Measurements from ENCODE around the gene HAUS3. TPM values are rescaled to one million over a fixed set of nuclear protein-coding genes. Genes with fewer than 3 reads are reported as not detected.
"Not testable (repeated sequence)": the region's sequence is repeated elsewhere in the genome, so short reads cannot be mapped to it uniquely, and the experiment has no call there.

Gene HAUS3
- total and polyA plus RNA-seq, 2 experiments from 2014 or later = 7.1 to 9.8 TPM

DNA sequence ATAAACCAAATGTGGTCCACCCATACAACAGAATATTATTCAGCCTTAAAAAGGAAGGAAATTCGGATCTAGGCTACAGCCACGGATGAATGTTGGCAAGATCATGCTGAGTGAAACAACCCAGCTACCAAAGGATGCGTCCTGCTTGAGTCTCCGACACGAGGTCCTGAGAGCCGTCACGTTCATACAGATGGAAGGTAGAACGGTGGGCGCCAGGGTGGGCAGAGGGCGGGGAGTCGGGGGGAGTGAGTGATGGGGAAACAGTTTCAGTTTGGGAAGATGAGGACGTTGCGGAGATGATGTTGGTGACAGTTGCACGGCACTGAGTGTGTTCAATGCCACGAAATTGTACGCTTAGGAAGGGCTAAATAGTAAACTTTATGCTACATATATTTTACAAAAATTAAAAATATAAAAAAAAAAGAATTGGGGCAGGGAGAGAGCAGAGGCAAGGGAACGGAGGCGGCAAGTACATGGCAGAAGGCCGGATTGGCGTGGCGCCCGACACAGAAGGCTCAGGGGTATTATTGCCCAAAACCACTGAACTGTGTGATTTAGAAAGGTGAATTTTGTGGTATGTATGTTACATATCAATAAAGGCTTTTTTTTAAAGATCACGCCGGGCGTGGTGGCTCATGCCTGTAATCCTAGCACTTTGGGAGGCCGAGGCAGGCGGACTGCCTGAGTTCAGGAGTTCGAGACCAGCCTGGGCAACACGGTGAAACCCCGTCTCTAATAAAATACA is 34.8 kb upstream of the HAUS3 start:
- no peaks in the 10 kb centered on the region for H3K9me3 ChIP-seq (ENCODE audit: low read depth)
- H3K4me3 ChIP-seq = no peak overlapping the region
- no peaks in the 10 kb centered on the region for H4K20me1 ChIP-seq (ENCODE audit: insufficient read depth, poor library complexity, severe bottlenecking)
- no peaks in the 10 kb centered on the region for H3K4me1 ChIP-seq (ENCODE audit: insufficient read depth)
- H3K9me2 ChIP-seq (replicated peaks; ENCODE audit: insufficient read depth) = no peaks in the 10 kb centered on the region
- H2AFZ ChIP-seq = no peak overlapping the region
- 94% methylated on average over 30 of the region's 30 CpGs for WGBS (ENCODE audit: low lambda C conversion rate, missing lambda C conversion rate)
- H3K36me3 ChIP-seq (replicated peaks; ENCODE audit: insufficient read depth, low read depth) = no peaks in the 10 kb centered on the region
- no peak for DNase-seq (ENCODE audit: low spot score)
- H3K79me2 ChIP-seq = no peaks in the 10 kb centered on the region
- no peak for TF ChIP-seq EZH2phosphoT487 (IDR thresholded peaks at IDR 0.05; ENCODE audit: low read depth, severe bottlenecking, unreplicated experiment)
- no peak for TF ChIP-seq EZH2 (IDR thresholded peaks at IDR 0.05; ENCODE audit: borderline replicate concordance)
- TF ChIP-seq CTCF (IDR thresholded peaks at IDR 0.05; ENCODE audit: poor library complexity) = no peak
- H3K27ac ChIP-seq = no peak overlapping the region
- no peaks in the 10 kb centered on the region for H3K27me3 ChIP-seq
- no peak overlapping the region for H3K4me2 ChIP-seq

DNA sequence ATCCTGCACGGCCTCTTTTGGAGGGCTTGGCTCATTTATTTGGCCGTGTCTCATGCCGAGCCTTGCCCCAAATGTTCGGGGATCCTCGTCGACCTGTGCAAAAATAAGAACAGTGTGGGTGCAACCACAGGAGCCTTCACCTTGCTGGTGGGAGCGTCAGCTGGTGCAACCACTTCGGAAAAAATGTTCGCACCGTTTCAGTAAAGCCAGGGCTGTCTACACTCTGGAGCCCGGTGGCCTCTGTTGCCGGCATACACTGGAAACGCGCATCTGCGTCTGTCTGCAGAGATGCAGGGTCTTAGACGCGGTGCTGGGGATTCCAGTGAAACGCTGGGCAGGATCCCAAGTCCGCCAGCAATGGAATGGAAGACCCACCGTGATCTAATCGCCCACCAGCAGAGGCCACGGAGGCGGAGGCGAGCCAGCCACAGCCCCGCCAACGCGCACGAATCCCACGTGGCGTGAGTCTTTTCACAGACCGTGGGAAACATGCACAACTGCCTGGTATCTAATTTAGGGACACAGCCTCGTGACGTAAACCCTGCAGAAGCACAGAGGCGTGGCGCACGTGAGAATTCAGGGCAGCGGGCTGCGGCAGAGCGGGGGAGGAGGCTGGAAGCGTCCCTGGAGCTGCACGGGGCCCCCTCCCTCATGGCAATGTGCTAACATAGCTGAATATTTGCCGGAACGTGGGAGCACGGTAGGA is 33.8 kb upstream of the HAUS3 start:
- Histone ChIP-seq H3K9me3 (ENCODE audit: low read depth) (no peaks in the 10 kb centered on the region), H3K9me2 (replicated peaks; ENCODE audit: insufficient read depth) (no peaks in the 10 kb centered on the region), H3K27me3 (no peaks in the 10 kb centered on the region), H3K36me3 (replicated peaks; ENCODE audit: insufficient read depth, low read depth) (no peaks in the 10 kb centered on the region), H4K20me1 (ENCODE audit: insufficient read depth, poor library complexity, severe bottlenecking) (no peaks in the 10 kb centered on the region), H3K27ac (no peak overlapping the region), H3K79me2 (no peaks in the 10 kb centered on the region), H3K4me3 (no peak overlapping the region), H2AFZ (no peak overlapping the region), H3K4me2 (no peak overlapping the region), H3K4me1 (ENCODE audit: insufficient read depth) (no peaks in the 10 kb centered on the region)
- 93% methylated on average over 44 of the region's 44 CpGs for WGBS (ENCODE audit: low lambda C conversion rate, missing lambda C conversion rate)
- no peak for DNase-seq (ENCODE audit: low spot score)
- TF ChIP-seq CTCF (IDR thresholded peaks at IDR 0.05; ENCODE audit: poor library complexity) (no peak), EZH2phosphoT487 (IDR thresholded peaks at IDR 0.05; ENCODE audit: low read depth, severe bottlenecking, unreplicated experiment) (no peak), EZH2 (IDR thresholded peaks at IDR 0.05; ENCODE audit: borderline replicate concordance) (no peak)

GRCh38 chr4:2275044-2275397 is 33.1 kb upstream of the HAUS3 start:
- H3K4me2 ChIP-seq; H3K9me2 ChIP-seq (replicated peaks; ENCODE audit: insufficient read depth); H4K20me1 ChIP-seq (ENCODE audit: insufficient read depth, poor library complexity, severe bottlenecking); H3K9me3 ChIP-seq (ENCODE audit: low read depth); H3K4me3 ChIP-seq; H3K27ac ChIP-seq; H2AFZ ChIP-seq; H3K4me1 ChIP-seq (ENCODE audit: insufficient read depth); H3K79me2 ChIP-seq; DNase-seq (ENCODE audit: low spot score); H3K27me3 ChIP-seq; H3K36me3 ChIP-seq (replicated peaks; ENCODE audit: insufficient read depth, low read depth): not testable (repeated sequence)
- WGBS (ENCODE audit: low lambda C conversion rate, missing lambda C conversion rate) = 91% methylated on average over 10 of the region's 10 CpGs

- Histone ChIP-seq H3K79me2 (no peaks in the 10 kb centered on the region), H3K4me3 (no peak overlapping the region), H3K27ac (no peak overlapping the region), H3K9me3 (ENCODE audit: low read depth) (no peaks in the 10 kb centered on the region), H3K27me3 (no peaks in the 10 kb centered on the region), H3K4me1 (ENCODE audit: insufficient read depth) (no peaks in the 10 kb centered on the region), H2AFZ (no peak overlapping the region), H3K4me2 (no peak overlapping the region), H3K36me3 (replicated peaks; ENCODE audit: insufficient read depth, low read depth) (no peaks in the 10 kb centered on the region), H3K9me2 (replicated peaks; ENCODE audit: insufficient read depth) (no peaks in the 10 kb centered on the region), H4K20me1 (ENCODE audit: insufficient read depth, poor library complexity, severe bottlenecking) (no peaks in the 10 kb centered on the region)
- TF ChIP-seq EZH2 (IDR thresholded peaks at IDR 0.05; ENCODE audit: borderline replicate concordance) = no peak
- no peak for TF ChIP-seq EZH2phosphoT487 (IDR thresholded peaks at IDR 0.05; ENCODE audit: low read depth, severe bottlenecking, unreplicated experiment)
- no peak for TF ChIP-seq CTCF (IDR thresholded peaks at IDR 0.05; ENCODE audit: poor library complexity)
- 83% methylated on average over 21 of the region's 21 CpGs for WGBS (ENCODE audit: low lambda C conversion rate, missing lambda C conversion rate)
- no peak for DNase-seq (ENCODE audit: low spot score)
Observed at GRCh38 chr4:2274320-2275043, 32.6 kb upstream of the HAUS3 start.

Measured in hepatocyte (in vitro differentiated cells).